ENCODE results near the gene MCOLN1.
"Not testable (repeated sequence)": the region's sequence is repeated elsewhere in the genome, so short reads cannot be mapped to it uniquely, and the experiment has no call there.

The MCOLN1 gene

GRCh38 chr19:7535047-7535997 is 12.9 kb downstream of the MCOLN1 start, which contains the start of gene PNPLA6:
PNPLA6 (plus strand) TSS chr19:7535717; CDS start chr19:7535789, 72 bp downstream.
- Histone ChIP-seq H3K9ac (ENCODE audit: low read length in 2 of 2) (peak within 1 kb of the TSS; percentile 85 to 92), H3K4me1 (ENCODE audit: control insufficient read depth, insufficient read depth, low read length) (peaks cover 21% of the 10 kb centered on the region), H3K9me3 (ENCODE audit: control insufficient read depth in 2 of 2, low read length in 2 of 2) (no peaks in the 10 kb centered on the region), H3K4me3 (ENCODE audit: low read length in 2 of 2) (peak within 1 kb of the TSS; percentile 93 to 99), H3K36me3 (ENCODE audit: control insufficient read depth in 2 of 2, insufficient read depth in 2 of 2, low read length in 2 of 2) (peaks cover 11 to 18% of the 10 kb centered on the region in 2 donors), H3K27ac (ENCODE audit: low read length) (peak within 1 kb of the TSS; percentile 90), H3K27me3 (ENCODE audit: control insufficient read depth in 1 of 2, insufficient read depth in 2 of 2, low read length in 2 of 2) (no peaks in the 10 kb centered on the region)

- no peaks in the 10 kb centered on the region for H3K9me3 ChIP-seq (ENCODE audit: control insufficient read depth in 2 of 2, low read length in 2 of 2)
- peaks cover 11 to 21% of the 10 kb centered on the region in 2 donors for H3K36me3 ChIP-seq (ENCODE audit: control insufficient read depth in 2 of 2, insufficient read depth in 2 of 2, low read length in 2 of 2)
- H3K27ac ChIP-seq (ENCODE audit: low read length), result peak overlapping the region; percentile 90
- peak overlapping the region; percentile 93 to 99 for H3K4me3 ChIP-seq (ENCODE audit: low read length in 2 of 2)
- peaks cover 21% of the 10 kb centered on the region for H3K4me1 ChIP-seq (ENCODE audit: control insufficient read depth, insufficient read depth, low read length)
- H3K9ac ChIP-seq (ENCODE audit: low read length in 2 of 2), result peak overlapping the region; percentile 85 to 92
- no peaks in the 10 kb centered on the region for H3K27me3 ChIP-seq (ENCODE audit: control insufficient read depth in 1 of 2, insufficient read depth in 2 of 2, low read length in 2 of 2)
Observed at GRCh38 chr19:7535998-7536695, 13.7 kb downstream of the MCOLN1 start.

GRCh38 chr19:7538990-7539389 is 16.6 kb downstream of the MCOLN1 start:
- not testable (repeated sequence) for H3K9me3 ChIP-seq (ENCODE audit: control insufficient read depth in 2 of 2, low read length in 2 of 2); H3K27ac ChIP-seq (ENCODE audit: low read length); H3K4me3 ChIP-seq (ENCODE audit: low read length in 2 of 2); H3K9ac ChIP-seq (ENCODE audit: low read length in 2 of 2); H3K27me3 ChIP-seq (ENCODE audit: control insufficient read depth in 1 of 2, insufficient read depth in 2 of 2, low read length in 2 of 2)
- Histone ChIP-seq H3K36me3 (ENCODE audit: control insufficient read depth in 2 of 2, insufficient read depth in 2 of 2, low read length in 2 of 2) (peaks cover 24 to 36% of the 10 kb centered on the region in 2 donors), H3K4me1 (ENCODE audit: control insufficient read depth, insufficient read depth, low read length) (peaks cover 13% of the 10 kb centered on the region)

GRCh38 chr19:7539827-7540425 is 17.5 kb downstream of the MCOLN1 start:
- Histone ChIP-seq H3K4me3 (ENCODE audit: low read length in 2 of 2) (no peak overlapping the region), H3K9me3 (ENCODE audit: control insufficient read depth in 2 of 2, low read length in 2 of 2) (no peaks in the 10 kb centered on the region), H3K9ac (ENCODE audit: low read length in 2 of 2) (no peak overlapping the region), H3K36me3 (ENCODE audit: control insufficient read depth in 2 of 2, insufficient read depth in 2 of 2, low read length in 2 of 2) (peaks cover 24 to 38% of the 10 kb centered on the region in 2 donors), H3K27me3 (ENCODE audit: control insufficient read depth in 1 of 2, insufficient read depth in 2 of 2, low read length in 2 of 2) (no peaks in the 10 kb centered on the region), H3K4me1 (ENCODE audit: control insufficient read depth, insufficient read depth, low read length) (peaks cover 7% of the 10 kb centered on the region), H3K27ac (ENCODE audit: low read length) (no peak overlapping the region)

- Histone ChIP-seq H3K27me3 (ENCODE audit: control insufficient read depth in 1 of 2, insufficient read depth in 2 of 2, low read length in 2 of 2) (no peaks in the 10 kb centered on the region), H3K4me3 (ENCODE audit: low read length in 2 of 2) (no peak overlapping the region), H3K9ac (ENCODE audit: low read length in 2 of 2) (no peak overlapping the region), H3K27ac (ENCODE audit: low read length) (no peak overlapping the region), H3K9me3 (ENCODE audit: control insufficient read depth in 2 of 2, low read length in 2 of 2) (no peaks in the 10 kb centered on the region), H3K36me3 (ENCODE audit: control insufficient read depth in 2 of 2, insufficient read depth in 2 of 2, low read length in 2 of 2) (peaks cover 24 to 38% of the 10 kb centered on the region in 2 donors), H3K4me1 (ENCODE audit: control insufficient read depth, insufficient read depth, low read length) (peaks cover 6% of the 10 kb centered on the region)
Observed at GRCh38 chr19:7540761-7541474, 18.5 kb downstream of the MCOLN1 start.

GRCh38 chr19:7541475-7541824 is 19.0 kb downstream of the MCOLN1 start:
- H3K4me1 ChIP-seq (ENCODE audit: control insufficient read depth, insufficient read depth, low read length), result peaks cover 2% of the 10 kb centered on the region
- H3K27ac ChIP-seq (ENCODE audit: low read length), result no peak overlapping the region
- H3K27me3 ChIP-seq (ENCODE audit: control insufficient read depth in 1 of 2, insufficient read depth in 2 of 2, low read length in 2 of 2), result no peaks in the 10 kb centered on the region
- no peak overlapping the region for H3K9ac ChIP-seq (ENCODE audit: low read length in 2 of 2)
- H3K4me3 ChIP-seq (ENCODE audit: low read length in 2 of 2), result no peak overlapping the region
- no peaks in the 10 kb centered on the region for H3K9me3 ChIP-seq (ENCODE audit: control insufficient read depth in 2 of 2, low read length in 2 of 2)
- H3K36me3 ChIP-seq (ENCODE audit: control insufficient read depth in 2 of 2, insufficient read depth in 2 of 2, low read length in 2 of 2), result peaks cover 24 to 39% of the 10 kb centered on the region in 2 donors

- Histone ChIP-seq H3K9me3 (ENCODE audit: control insufficient read depth in 2 of 2, low read length in 2 of 2) (no peaks in the 10 kb centered on the region), H3K4me1 (ENCODE audit: control insufficient read depth, insufficient read depth, low read length) (no peaks in the 10 kb centered on the region), H3K27me3 (ENCODE audit: control insufficient read depth in 1 of 2, insufficient read depth in 2 of 2, low read length in 2 of 2) (no peaks in the 10 kb centered on the region), H3K27ac (ENCODE audit: low read length) (no peak overlapping the region), H3K4me3 (ENCODE audit: low read length in 2 of 2) (no peak overlapping the region), H3K9ac (ENCODE audit: low read length in 2 of 2) (no peak overlapping the region), H3K36me3 (ENCODE audit: control insufficient read depth in 2 of 2, insufficient read depth in 2 of 2, low read length in 2 of 2) (peaks cover 24 to 39% of the 10 kb centered on the region in 2 donors)
Observed at GRCh38 chr19:7541828-7542443, 19.5 kb downstream of the MCOLN1 start.

- Histone ChIP-seq H3K9ac (ENCODE audit: low read length in 2 of 2) (no peak overlapping the region), H3K36me3 (ENCODE audit: control insufficient read depth in 2 of 2, insufficient read depth in 2 of 2, low read length in 2 of 2) (peaks cover 19 to 35% of the 10 kb centered on the region in 2 donors), H3K27ac (ENCODE audit: low read length) (no peak overlapping the region), H3K4me3 (ENCODE audit: low read length in 2 of 2) (no peak overlapping the region), H3K4me1 (ENCODE audit: control insufficient read depth, insufficient read depth, low read length) (no peaks in the 10 kb centered on the region), H3K9me3 (ENCODE audit: control insufficient read depth in 2 of 2, low read length in 2 of 2) (no peaks in the 10 kb centered on the region), H3K27me3 (ENCODE audit: control insufficient read depth in 1 of 2, insufficient read depth in 2 of 2, low read length in 2 of 2) (no peaks in the 10 kb centered on the region)
Observed at GRCh38 chr19:7542556-7543348, 20.3 kb downstream of the MCOLN1 start.

DNA sequence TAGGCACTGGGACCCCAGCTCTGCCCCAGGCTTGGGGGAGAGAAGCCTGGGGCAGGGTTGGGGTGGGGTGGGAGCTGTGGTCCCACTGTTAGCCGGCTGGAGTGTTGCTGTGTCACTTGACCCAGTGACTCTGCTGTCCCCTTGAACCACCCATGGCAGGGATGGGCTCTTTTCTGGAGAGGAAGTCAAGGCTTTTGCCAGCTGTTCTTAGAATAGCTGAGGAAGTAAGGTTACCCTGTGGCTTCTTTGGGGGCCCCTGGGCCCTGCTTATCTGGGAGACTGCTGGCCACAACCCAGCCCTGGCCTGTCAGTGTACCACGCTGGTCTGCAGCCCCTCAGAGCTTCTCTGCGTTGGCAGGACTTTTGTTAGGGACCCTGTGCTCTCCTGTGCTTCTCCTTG is 22.2 kb downstream of the MCOLN1 start:
- H3K4me3 ChIP-seq (ENCODE audit: low read length in 2 of 2), result no peak overlapping the region
- H3K36me3 ChIP-seq (ENCODE audit: control insufficient read depth in 2 of 2, insufficient read depth in 2 of 2, low read length in 2 of 2), result peaks cover 13 to 30% of the 10 kb centered on the region in 2 donors
- H3K9me3 ChIP-seq (ENCODE audit: control insufficient read depth in 2 of 2, low read length in 2 of 2), result no peaks in the 10 kb centered on the region
- H3K4me1 ChIP-seq (ENCODE audit: control insufficient read depth, insufficient read depth, low read length), result no peaks in the 10 kb centered on the region
- no peak overlapping the region for H3K9ac ChIP-seq (ENCODE audit: low read length in 2 of 2)
- H3K27ac ChIP-seq (ENCODE audit: low read length), result no peak overlapping the region
- H3K27me3 ChIP-seq (ENCODE audit: control insufficient read depth in 1 of 2, insufficient read depth in 2 of 2, low read length in 2 of 2), result no peaks in the 10 kb centered on the region
